GM12865 (cell line): ENCODE data around the gene P3H2.

Experiments used
- DNase-seq: peaks from one replicate; pipeline ENCODE4 v3.0.0; 2010; ENCODE audit warnings: low read depth
- H3K4me3 ChIP-seq: 2 replicates; pipeline ENCODE4 v1.5.1; 2011; ENCODE audit warnings: mild to moderate bottlenecking, low read depth, low read length, control low read depth
- TF ChIP-seq, protein P1 (sequence below): IDR thresholded peaks from 2 replicates; pipeline ENCODE4 v1.5.1; 2011; ENCODE audit warnings: low read length, control low read depth, low read depth, inconsistent platforms; ENCODE audit not compliant: insufficient read depth; ENCODE audit errors: missing control alignments

Gene P3H2

DNA sequence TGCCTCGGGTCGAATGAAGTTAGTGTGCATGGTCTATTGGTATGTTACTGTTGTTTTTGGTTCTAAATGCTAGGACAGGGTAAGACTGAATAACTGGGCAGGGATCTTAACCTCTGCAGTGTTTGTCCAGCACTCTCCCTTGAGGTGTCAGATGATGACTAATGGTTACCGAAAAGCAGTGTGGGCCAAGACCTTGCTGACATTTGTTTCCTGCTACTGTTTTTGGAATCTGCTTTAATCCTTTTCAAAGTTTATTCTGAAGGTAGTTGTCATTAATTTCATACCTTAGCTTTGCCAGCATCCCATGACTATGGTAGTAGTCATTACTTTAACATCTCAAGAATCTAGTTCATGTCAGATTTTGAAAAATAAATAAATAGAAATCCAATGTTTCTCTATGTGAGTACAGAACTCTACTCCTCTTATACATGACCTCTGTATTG is 117.0 kb downstream of the P3H2 start:
- no peak overlapping the region for H3K4me3 ChIP-seq
- DNase-seq, result no peak
- TF ChIP-seq, protein P1, sequence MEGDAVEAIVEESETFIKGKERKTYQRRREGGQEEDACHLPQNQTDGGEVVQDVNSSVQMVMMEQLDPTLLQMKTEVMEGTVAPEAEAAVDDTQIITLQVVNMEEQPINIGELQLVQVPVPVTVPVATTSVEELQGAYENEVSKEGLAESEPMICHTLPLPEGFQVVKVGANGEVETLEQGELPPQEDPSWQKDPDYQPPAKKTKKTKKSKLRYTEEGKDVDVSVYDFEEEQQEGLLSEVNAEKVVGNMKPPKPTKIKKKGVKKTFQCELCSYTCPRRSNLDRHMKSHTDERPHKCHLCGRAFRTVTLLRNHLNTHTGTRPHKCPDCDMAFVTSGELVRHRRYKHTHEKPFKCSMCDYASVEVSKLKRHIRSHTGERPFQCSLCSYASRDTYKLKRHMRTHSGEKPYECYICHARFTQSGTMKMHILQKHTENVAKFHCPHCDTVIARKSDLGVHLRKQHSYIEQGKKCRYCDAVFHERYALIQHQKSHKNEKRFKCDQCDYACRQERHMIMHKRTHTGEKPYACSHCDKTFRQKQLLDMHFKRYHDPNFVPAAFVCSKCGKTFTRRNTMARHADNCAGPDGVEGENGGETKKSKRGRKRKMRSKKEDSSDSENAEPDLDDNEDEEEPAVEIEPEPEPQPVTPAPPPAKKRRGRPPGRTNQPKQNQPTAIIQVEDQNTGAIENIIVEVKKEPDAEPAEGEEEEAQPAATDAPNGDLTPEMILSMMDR, result no peak

DNA sequence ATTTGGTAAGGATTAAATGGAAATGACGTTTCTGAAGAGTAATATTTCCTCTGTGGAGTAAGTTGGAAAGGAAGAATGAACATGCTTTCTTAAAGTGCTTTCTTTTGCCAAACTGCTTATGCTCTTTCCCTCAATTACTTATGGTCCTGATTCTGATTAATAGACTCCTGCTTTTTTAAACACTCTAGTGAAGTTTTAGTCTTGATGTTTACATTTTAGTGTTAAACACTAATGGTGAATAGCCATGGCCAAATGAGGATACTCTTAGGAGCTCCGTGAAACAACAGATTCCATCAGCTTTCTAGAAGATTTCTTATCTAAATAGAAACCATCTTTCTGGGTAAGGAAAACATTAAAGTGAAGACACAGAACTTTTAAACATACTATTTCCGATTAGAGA is 117.6 kb downstream of the P3H2 start:
- no peak overlapping the region for H3K4me3 ChIP-seq
- DNase-seq, result no peak
- TF ChIP-seq, protein P1, result no peak

DNA sequence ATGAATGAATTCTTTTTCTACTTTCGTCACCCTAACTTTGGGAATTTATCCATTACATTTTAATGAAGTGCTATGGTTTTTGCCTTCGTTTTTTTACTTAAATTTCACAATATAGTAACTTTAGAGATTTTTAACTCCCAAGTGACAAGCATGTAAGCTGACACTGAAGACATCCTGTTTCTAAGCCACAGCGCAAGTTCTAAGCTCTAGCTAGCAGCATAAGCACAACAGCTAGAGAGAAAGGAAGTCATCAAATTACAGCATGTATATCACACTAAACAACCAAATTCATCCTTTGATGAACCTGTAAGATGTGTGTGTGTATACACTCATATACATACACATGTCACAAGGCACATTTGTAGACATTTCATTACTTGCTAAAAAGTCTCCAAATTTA is 119.3 kb downstream of the P3H2 start:
- TF ChIP-seq, protein P1, result no peak
- peak overlapping the region; percentile 48 for H3K4me3 ChIP-seq
- peak; percentile 71 for DNase-seq

DNA sequence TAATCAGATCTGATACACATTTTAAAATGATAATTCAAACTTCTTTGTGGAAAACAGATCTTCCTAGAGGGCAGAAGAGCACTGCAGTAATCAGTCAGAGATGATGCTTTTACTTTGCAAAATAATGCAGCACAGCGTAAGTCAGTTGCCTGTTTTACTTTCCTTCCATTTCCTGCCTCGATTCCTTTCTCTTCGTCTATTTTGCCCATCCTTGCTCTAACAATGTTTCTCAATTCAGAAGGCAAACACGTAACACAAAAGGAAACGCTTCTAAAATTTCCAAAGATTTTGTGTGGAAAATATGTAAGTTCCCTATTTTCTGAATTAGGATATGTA is 119.9 kb downstream of the P3H2 start:
- peak overlapping the region; percentile 48 for H3K4me3 ChIP-seq
- DNase-seq, result no peak
- TF ChIP-seq, protein P1, result no peak

DNA sequence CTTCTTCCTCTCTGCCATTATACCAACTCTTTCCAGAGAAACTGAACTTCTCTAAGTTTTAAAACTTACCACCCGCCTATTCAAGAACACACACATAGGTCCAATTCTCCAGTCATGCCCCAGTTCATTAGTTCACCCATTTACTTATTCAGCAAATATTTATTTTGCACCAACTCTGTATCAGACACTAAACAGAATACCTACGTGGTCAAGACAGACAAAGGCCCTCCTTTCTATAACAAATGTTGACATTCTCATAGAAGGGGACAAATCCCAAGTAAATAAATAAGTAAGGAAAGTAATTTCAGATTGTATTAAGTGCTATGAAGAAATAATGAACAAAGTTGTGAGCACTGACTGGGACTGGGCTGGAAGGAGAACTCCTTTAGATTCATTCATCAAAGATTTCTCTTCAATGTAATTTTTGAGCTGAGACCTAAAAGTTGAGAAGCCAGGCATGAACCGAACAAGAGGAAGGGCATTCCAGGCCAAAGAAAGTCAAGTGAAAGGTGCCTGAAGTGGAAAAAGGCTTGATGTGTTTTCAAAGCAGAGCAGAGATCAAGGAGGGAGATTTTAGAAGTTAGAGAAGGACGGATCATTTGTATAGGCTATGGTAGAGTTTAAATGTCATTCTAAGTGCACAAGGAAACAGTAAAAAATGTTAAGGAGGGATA is 120.4 kb downstream of the P3H2 start:
- DNase-seq, result no peak
- no peak overlapping the region for H3K4me3 ChIP-seq
- TF ChIP-seq, protein P1, result no peak

DNA sequence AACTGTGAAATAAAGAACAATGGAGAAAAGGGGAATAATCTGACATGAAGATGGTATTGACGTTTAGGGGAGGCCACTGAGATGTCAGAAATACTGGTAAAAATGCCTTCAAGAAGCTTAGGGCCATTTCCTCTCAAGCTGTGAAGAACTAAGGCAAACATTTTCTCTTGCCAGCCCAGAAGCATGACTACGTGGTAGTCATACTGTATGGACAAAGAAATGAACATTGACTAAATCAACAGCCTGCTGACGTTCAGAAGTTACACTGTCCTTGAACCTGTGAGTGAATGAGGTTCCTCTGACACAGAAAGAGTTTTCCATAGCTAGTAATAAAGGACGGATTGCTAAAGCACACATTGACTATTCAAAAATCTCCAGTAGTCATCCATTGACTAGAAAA is 121.0 kb downstream of the P3H2 start:
- DNase-seq, result no peak
- TF ChIP-seq, protein P1, result no peak
- no peak overlapping the region for H3K4me3 ChIP-seq

DNA sequence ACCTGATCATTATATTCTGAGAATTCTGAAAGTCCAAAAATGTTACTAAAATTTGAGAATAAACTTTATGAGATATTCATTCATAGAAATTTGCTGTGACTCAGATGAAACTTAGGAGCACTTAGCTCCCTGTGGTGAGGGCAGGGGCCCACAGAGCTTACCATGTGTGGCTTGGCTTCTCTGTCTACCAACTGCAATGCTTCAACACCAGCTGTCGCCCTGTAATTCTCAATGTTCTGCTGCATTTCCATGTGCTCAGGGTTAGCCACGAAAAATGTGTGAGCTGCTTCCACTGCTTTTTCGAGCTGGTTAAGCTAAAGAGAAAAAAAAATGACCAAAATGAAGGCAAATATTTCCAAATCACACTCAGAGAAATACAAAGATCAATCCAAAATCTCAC is 125.6 kb downstream of the P3H2 start:
- peak; percentile 75 for DNase-seq

More for the DNA sequence above, 125.6 kb downstream of the P3H2 start:
- no peak overlapping the region for H3K4me3 ChIP-seq
- TF ChIP-seq, protein P1, result no peak
